Activated CD4-positive, alpha-beta T cell treated with anti-CD3 and anti-CD28 coated beads, Interleukin-2, amount 50 U/mL, for 48 hours (primary cell): ENCODE data around the gene SMIM43.
"Not testable (repeated sequence)": the region's sequence is repeated elsewhere in the genome, so short reads cannot be mapped to it uniquely, and the experiment has no call there.

Experiments used
- DNase-seq, 2 experiments: peaks; one replicate each; pipeline ENCODE4 v3.0.0-alpha.2; 2020

The SMIM43 gene

GRCh38 chr4:121778991-121779628 is 14.1 kb upstream of the SMIM43 start:
- no peak for DNase-seq

- no peak for DNase-seq
These were observed 12.7 kb upstream of the SMIM43 start for GRCh38 chr4:121777625-121778024.

DNA sequence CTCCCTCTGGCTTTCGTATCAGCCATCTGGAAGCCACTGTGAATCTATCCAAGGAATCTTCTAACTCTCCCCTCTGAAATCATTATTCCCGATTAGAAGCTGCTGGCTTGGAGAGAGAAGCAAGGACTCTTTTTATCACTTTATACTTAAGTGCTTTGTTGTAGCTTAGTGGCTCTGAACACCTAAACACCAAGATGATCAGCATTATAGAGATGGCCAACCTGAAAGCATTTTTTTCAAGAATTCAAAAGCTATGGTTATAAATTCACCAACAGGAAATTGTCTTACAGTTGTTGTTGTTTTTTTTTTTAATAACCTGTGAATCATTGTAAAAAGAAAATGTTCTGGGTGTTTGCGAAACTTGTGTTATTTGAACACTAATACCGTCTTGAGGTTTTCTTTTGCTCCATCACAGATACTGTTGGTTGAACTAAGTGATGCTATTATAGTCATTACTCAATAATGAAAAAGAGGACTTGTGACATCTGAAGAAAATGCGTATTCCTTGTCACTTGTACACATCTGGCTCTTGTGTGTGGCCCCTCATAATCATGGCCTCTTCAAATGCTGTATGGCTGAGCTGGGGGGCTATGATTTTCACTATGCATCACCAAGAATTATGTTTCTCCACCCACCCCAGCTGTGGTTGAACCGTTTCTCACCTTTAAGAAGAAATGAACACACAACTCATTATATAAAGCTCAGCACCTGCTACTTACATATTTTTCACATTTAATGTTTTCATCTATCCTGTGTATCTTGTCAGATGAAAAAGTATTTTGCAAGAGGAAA is 11.8 kb upstream of the SMIM43 start:
- no peak for DNase-seq

DNA sequence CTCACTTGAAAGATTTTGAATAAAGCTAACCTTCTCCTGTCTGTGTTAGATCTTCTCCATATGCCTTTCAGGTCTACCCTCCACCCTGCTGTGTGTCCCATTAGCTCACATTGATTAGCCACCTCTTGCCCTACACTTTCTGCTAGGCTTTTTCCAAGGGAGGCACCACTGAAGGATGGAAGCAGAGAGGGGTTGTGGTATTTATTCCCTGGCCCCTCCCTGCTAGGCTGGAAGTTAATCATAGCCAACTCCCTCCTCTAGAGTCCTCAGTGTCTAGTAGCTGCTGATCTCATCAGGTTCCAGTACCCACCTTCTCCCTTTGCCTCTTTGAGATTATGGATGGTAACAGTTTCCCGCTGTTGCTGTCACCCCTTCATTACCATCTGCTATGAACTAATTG is 8.9 kb upstream of the SMIM43 start:
- no peak for DNase-seq

DNA sequence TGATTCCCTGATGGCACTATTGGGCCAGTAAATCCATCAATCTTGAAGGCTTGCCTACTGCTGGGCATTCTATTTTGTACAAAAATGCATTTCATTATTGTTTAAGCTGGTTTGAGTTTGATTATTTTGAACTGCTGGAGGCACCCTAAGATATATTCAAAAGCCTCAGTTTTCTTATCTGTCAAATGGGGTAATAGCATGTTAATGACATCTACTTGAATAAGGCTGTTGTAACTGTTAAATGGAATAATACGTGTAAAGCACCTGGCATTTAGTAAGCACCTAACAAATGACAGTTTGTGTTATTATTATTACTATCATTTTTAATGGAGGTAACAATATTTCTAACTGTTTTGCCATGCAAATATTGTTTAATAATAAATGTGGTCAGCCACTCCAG is 6.9 kb upstream of the SMIM43 start:
- no peak for DNase-seq

GRCh38 chr4:121769341-121769740 is 4.4 kb upstream of the SMIM43 start:
- DNase-seq, result no peak

GRCh38 chr4:121767166-121767565 is 2.2 kb upstream of the SMIM43 start:
- DNase-seq, result no peak

DNA sequence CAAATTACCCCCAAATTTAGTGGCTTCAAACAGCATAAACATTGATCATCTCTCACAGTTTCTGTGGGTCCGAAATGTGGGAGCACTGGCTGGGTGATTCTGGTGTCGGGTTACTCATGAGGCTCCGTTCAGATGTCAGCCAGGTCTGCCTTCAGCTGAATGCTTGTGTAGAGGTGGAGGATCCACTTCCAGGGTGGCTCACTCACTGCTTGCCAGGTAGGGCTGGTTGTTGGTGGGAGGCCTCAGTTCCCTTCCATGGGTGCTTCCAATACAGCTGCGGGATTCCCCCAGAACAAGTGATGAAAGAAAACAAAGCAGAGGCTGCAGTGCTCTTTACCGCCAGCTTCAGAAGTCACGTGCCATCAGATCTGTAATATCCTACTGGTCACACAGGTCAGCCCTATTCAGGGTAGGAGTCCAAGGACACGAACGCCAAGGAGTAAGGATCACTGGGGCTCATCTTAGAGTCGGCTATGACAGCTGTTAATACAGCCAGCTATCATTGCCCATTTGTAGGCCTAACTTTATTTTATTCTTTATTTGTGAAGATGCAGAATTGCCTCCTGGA is 1.1 kb upstream of the SMIM43 start:
- DNase-seq, result no peak

DNA sequence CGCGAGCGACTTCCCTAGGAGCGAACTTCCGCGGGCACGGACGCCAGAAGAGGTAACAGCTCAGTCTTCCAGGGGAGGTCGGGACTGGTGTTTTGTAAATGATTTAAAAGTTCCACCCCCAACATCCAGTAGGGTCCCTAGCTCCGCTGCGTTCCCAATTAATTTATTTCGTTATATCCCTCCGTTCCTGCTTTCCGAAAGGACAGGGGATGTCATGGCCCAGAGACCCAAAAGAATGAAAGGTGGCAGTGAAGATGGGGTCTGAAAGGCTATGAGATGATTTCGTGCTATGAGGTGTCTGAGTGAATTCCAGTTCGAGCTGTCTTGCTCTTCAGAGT is 373 bp upstream of the SMIM43 start:
- no peak for DNase-seq

- DNase-seq, result no peak
These were observed 662 bp downstream of the SMIM43 start for GRCh38 chr4:121764303-121764701.

DNA sequence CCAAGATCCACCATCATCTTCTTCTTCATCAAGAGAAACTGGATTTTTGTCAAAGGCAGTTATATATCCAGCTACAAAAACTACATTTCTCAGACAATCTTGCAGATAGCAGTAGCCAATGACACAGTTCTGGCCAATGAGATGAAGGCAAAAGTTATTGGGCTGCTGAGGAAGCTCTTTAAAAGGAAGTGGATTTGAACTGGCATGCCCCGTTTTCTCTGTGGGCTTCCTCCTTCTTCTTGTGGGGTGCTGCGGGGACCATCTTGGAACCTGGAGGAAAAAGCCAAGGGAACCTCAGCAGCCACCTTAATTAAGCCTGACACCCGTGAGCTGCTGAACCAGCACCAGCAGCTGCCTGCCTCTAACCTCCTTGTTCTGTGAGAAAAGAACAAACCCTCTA is 4.8 kb downstream of the SMIM43 start:
- no peak for DNase-seq

DNA sequence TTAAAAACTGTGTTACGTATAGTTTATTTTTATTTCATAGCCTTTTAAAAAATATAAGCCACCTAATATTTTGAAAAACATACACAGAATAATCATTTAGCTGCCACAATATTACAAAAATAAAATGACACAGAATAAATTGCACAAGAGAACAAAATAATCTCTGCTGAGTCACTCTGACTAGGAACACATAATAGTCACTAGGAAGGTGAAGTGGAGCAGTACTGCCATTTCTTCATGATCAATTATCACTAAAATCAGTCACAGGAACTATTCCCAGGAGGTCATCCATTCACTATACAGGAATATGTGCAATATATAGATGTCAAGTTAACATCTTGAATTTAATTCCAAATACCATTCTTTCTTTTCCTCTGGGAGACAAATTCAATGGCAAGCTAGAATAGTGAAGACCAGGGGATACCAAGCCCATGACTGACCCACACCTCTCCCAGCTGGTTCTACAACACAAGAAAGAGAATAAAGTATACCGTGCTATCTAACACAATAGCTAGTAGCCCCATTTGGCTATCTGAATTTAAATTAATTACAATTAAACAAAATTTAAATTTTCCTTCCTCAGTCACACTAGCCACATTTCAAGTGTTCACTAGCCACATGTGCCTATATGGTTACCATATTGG is 5.9 kb downstream of the SMIM43 start:
- no peak for DNase-seq

- not testable (repeated sequence) for DNase-seq
These were observed 12.8 kb downstream of the SMIM43 start for GRCh38 chr4:121752142-121752541.

- DNase-seq, result no peak
These were observed 15.7 kb downstream of the SMIM43 start for GRCh38 chr4:121749225-121749624.

DNA sequence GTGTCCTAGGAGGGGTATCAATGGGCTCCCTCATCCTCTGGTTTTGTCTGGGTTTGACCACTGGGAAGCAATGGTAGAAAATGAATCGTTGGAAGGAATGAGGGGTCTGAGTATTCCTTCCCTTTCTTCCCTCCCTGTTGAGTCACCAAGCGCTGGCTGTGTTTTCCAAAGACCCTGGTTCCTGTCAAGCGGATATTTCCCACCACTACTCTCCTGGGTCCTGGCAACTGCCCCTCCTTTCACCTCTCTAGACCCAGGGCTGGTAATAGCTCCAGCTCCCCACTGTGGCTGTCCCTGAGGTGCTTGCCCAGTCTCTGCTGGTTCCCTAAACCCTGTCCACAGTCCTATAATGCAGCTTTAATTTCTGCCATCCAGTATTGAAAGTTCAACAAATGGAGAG is 22.2 kb downstream of the SMIM43 start:
- no peak for DNase-seq

GRCh38 chr4:121741751-121742150 is 23.2 kb downstream of the SMIM43 start:
- no peak for DNase-seq

DNA sequence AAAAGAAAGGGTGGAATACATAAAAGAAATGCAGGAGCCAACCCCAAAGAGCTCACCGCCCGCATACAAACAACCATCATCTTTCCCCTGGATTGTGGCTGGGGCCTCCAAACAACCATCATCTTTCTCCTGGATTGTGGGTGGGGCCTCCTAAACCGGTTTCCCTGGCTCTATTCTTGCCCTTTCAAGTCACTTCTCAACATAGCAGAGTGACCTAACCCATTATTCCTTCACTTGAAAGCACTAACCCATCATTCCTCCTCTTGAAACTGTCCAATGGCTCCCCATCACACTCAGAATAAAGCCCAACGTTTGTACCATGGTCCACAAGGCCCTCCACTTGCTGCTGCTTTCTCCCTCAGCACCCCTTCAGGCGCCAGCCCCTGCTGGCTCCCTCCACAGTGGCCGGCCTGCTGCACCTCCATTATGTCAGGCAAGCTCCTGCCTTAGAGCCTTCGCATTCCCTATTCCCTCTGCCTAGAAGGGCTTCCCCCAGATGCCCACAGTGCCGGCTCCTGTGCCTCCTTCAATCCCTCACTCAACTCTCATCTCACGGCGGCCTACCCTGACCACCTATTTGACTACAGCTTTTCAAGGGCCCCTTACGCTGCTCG is 24.1 kb downstream of the SMIM43 start:
- DNase-seq, result no peak

- DNase-seq, result no peak
These were observed 25.4 kb downstream of the SMIM43 start for GRCh38 chr4:121739575-121739974.

GRCh38 chr4:121738780-121739535 is 26.0 kb downstream of the SMIM43 start:
- no peak for DNase-seq

GRCh38 chr4:121737846-121738554 is 27.0 kb downstream of the SMIM43 start:
- no peak for DNase-seq

GRCh38 chr4:121736735-121737351 is 28.1 kb downstream of the SMIM43 start:
- DNase-seq, result peak in 1 of 2 experiments; percentile 13

GRCh38 chr4:121734571-121734970 is 30.4 kb downstream of the SMIM43 start:
- DNase-seq, result no peak
